Measurements from ENCODE around the gene LCTL.
"Not testable (repeated sequence)": the region's sequence is repeated elsewhere in the genome, so short reads cannot be mapped to it uniquely, and the experiment has no call there.

Gene LCTL

GRCh38 chr15:66593219-66593780 lies 27.5 kb upstream of the LCTL start:
- DNase-seq (ENCODE audit: extremely low spot score) = no peak
- TF ChIP-seq, protein P1, sequence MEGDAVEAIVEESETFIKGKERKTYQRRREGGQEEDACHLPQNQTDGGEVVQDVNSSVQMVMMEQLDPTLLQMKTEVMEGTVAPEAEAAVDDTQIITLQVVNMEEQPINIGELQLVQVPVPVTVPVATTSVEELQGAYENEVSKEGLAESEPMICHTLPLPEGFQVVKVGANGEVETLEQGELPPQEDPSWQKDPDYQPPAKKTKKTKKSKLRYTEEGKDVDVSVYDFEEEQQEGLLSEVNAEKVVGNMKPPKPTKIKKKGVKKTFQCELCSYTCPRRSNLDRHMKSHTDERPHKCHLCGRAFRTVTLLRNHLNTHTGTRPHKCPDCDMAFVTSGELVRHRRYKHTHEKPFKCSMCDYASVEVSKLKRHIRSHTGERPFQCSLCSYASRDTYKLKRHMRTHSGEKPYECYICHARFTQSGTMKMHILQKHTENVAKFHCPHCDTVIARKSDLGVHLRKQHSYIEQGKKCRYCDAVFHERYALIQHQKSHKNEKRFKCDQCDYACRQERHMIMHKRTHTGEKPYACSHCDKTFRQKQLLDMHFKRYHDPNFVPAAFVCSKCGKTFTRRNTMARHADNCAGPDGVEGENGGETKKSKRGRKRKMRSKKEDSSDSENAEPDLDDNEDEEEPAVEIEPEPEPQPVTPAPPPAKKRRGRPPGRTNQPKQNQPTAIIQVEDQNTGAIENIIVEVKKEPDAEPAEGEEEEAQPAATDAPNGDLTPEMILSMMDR (IDR thresholded peaks at IDR 0.05; ENCODE audit: control extremely low read depth, extremely low read depth, low read depth, missing control alignments) = no peak
- CTCF ChIA-PET = interaction anchor here (0.7 to 1.7 kb wide), 2 partner anchors 10 to 27 kb away, joined by 3 to 7 read pairs; partner anchors contain the start of gene LCTL
- POLR2A ChIA-PET = no interaction called here

DNA sequence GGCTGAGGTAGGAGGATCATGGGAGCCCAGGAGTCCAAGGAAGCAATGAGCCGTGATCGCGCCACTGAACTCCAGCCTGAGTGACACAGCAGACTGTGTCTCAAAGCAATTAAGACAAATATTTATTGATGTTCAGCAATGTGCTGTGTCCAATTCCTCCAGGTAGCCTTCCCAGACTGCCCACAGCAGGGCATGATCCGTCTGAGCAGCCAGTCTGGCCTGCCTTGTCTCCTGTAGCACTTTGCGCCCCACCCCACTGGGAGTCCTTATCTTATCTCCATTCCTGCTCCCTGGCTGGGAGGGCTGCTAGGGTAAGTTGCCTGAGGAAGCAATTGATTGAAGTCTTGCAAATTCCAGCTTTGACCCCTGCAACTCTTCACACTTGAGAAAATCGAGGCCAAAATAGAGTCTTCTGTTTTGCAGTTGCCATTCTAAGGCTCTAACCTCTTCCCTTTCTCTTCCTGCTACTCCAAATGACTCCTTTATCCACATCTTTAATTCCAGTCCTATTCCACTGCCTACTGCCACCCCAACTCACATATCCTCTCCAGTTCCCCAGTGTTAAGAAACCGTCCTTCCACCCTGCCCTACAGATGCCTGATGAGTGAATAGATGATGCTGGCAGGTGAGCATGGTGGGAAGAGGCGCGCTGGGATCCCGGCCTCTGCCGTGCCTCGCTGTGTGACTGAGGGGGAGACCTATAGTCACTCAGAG lies 26.9 kb upstream of the LCTL start:
- CTCF ChIA-PET = interaction anchor here (1.2 to 1.7 kb wide), 3 partner anchors 11 to 26 kb away, joined by 3 to 7 read pairs (median 3); partner anchors contain the start of gene LCTL

DNA sequence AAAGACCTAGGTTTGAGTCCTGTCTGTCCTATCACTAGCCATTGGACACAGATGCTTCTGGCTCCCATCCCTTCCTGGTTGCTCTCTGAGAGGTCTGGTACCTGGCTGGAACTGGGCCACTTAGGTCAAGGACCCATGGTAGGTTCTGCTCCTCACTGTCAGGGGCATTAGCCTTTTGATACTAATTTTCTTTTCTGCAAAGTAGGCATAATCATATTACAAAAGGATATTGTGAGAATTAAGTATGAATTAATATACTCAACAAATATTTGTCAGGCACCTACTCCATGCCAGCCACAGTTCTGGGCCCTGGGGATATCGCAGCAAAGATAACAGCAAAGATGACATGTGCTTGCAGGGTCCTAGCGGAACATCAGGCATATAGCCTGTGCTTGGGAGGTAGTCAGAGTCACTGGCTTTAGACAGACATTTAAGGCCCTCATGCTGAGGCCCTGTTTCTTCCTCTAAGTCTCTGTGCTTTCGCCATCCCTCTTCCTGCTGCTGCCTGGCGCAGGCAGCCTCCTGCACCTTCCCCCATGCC lies 25.6 kb upstream of the LCTL start:
- no peak for DNase-seq (ENCODE audit: extremely low spot score)
- ChIA-PET CTCF (interaction anchor here (1.2 to 1.3 kb wide), 3 partner anchors 13 to 43 kb away, joined by 3 read pairs; no protein-coding TSS in a partner anchor), POLR2A (no interaction called here)
- TF ChIP-seq, protein P1 (IDR thresholded peaks at IDR 0.05; ENCODE audit: control extremely low read depth, extremely low read depth, low read depth, missing control alignments) = no peak

More for the DNA sequence above, 26.9 kb upstream of the LCTL start:
- TF ChIP-seq, protein P1 (IDR thresholded peaks at IDR 0.05; ENCODE audit: control extremely low read depth, extremely low read depth, low read depth, missing control alignments) = no peak
- POLR2A ChIA-PET = no interaction called here
- no peak for DNase-seq (ENCODE audit: extremely low spot score)

GRCh38 chr15:66590435-66590834 lies 24.6 kb upstream of the LCTL start:
- TF ChIP-seq, protein P1 (IDR thresholded peaks at IDR 0.05; ENCODE audit: control extremely low read depth, extremely low read depth, low read depth, missing control alignments) = no peak
- DNase-seq (ENCODE audit: extremely low spot score) = no peak
- ChIA-PET POLR2A (no interaction called here), CTCF (interaction anchor here (1.2 to 1.7 kb wide), 2 partner anchors 14 to 42 kb away, joined by 3 to 5 read pairs; no protein-coding TSS in a partner anchor)

DNA sequence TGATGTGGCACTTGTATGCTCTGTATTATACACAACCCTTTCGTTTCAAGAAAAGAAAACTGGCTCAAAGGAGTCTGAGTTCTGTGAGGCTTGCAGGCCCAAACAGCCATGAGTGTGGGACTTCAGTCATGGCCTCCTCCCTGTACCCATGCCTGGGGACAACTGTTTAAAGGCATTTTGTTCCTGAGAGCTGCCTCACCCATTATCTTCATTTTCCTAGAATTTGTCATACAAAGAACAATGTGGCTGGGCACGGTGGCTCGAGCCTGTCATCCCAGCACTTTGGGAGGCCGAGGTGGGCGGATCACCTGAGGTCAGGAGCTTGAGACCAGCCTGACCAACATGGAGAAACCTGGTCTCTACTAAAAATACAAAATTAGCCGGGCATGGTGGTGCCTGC lies 23.6 kb upstream of the LCTL start:
- DNase-seq (ENCODE audit: extremely low spot score); POLR2A ChIA-PET: not testable (repeated sequence)
- CTCF ChIA-PET = interaction anchor here (0.7 to 1.7 kb wide), 3 partner anchors 10 to 262 kb away, joined by 3 to 5 read pairs (median 4); no protein-coding TSS in a partner anchor

- DNase-seq (ENCODE audit: extremely low spot score) = no peak
- ChIA-PET CTCF (interaction anchor here (1.4 kb wide), 1 partner anchor 262 kb away, joined by 3 read pairs; no protein-coding TSS in a partner anchor), POLR2A (no interaction called here)
- TF ChIP-seq, protein P1 (IDR thresholded peaks at IDR 0.05; ENCODE audit: control extremely low read depth, extremely low read depth, low read depth, missing control alignments) = no peak
Measured at GRCh38 chr15:66588971-66589370, 23.2 kb upstream of the LCTL start.

- CTCF ChIA-PET = interaction anchor here (1.4 kb wide), 1 partner anchor 263 kb away, joined by 3 read pairs; no protein-coding TSS in a partner anchor
- POLR2A ChIA-PET = no interaction called here
- DNase-seq (ENCODE audit: extremely low spot score) = no peak
- TF ChIP-seq, protein P1 (IDR thresholded peaks at IDR 0.05; ENCODE audit: control extremely low read depth, extremely low read depth, low read depth, missing control alignments) = no peak
Measured at GRCh38 chr15:66588537-66588936, 22.7 kb upstream of the LCTL start.

Measured in GM10248 (cell line).